AG09309 (cell line): Measurements from ENCODE around the gene ZGPAT.

Experiments used
- DNase-seq: peaks from one replicate; pipeline ENCODE4 v3.0.0-alpha.2; 2010; ENCODE audit warnings: low read depth
- H3K4me3 ChIP-seq: 2 replicates; pipeline ENCODE4 v1.5.1; 2011; ENCODE audit warnings: mild to moderate bottlenecking, low read depth, low read length, moderate library complexity; ENCODE audit not compliant: control insufficient read depth
- TF ChIP-seq, protein P1 (sequence below): IDR thresholded peaks from 2 replicates; pipeline ENCODE4 v1.5.1; 2011; ENCODE audit warnings: mild to moderate bottlenecking, low read depth, low read length, inconsistent platforms; ENCODE audit not compliant: insufficient read depth, control insufficient read depth; ENCODE audit errors: missing control alignments

Gene ZGPAT

GRCh38 chr20:63661959-63662812 is 45.7 kb upstream of the ZGPAT start:
- no peak for DNase-seq
- TF ChIP-seq, protein P1, sequence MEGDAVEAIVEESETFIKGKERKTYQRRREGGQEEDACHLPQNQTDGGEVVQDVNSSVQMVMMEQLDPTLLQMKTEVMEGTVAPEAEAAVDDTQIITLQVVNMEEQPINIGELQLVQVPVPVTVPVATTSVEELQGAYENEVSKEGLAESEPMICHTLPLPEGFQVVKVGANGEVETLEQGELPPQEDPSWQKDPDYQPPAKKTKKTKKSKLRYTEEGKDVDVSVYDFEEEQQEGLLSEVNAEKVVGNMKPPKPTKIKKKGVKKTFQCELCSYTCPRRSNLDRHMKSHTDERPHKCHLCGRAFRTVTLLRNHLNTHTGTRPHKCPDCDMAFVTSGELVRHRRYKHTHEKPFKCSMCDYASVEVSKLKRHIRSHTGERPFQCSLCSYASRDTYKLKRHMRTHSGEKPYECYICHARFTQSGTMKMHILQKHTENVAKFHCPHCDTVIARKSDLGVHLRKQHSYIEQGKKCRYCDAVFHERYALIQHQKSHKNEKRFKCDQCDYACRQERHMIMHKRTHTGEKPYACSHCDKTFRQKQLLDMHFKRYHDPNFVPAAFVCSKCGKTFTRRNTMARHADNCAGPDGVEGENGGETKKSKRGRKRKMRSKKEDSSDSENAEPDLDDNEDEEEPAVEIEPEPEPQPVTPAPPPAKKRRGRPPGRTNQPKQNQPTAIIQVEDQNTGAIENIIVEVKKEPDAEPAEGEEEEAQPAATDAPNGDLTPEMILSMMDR = no peak

DNA sequence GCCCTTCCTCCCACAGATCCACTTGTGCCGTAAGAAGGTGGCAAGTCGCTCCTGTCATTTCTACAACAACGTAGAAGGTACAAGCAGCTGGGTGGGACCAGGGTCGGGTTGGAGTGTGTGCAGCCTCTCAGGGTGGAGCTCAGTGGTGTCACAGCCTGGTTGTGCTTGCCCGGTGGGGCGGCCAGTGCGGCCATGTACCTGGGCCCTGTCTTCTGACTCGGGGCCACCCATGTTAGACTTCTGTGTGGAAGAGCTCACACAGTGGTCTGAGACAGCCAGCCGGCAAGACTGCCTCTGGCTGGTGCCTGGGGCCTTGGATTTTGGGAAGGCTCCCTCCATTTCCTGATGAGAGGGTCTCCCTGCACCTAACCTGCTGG is 45.0 kb upstream of the ZGPAT start:
- no peak overlapping the region for H3K4me3 ChIP-seq
- DNase-seq = no peak
- TF ChIP-seq, protein P1 = no peak

More at GRCh38 chr20:63661959-63662812, 45.7 kb upstream of the ZGPAT start:
- no peak overlapping the region for H3K4me3 ChIP-seq

DNA sequence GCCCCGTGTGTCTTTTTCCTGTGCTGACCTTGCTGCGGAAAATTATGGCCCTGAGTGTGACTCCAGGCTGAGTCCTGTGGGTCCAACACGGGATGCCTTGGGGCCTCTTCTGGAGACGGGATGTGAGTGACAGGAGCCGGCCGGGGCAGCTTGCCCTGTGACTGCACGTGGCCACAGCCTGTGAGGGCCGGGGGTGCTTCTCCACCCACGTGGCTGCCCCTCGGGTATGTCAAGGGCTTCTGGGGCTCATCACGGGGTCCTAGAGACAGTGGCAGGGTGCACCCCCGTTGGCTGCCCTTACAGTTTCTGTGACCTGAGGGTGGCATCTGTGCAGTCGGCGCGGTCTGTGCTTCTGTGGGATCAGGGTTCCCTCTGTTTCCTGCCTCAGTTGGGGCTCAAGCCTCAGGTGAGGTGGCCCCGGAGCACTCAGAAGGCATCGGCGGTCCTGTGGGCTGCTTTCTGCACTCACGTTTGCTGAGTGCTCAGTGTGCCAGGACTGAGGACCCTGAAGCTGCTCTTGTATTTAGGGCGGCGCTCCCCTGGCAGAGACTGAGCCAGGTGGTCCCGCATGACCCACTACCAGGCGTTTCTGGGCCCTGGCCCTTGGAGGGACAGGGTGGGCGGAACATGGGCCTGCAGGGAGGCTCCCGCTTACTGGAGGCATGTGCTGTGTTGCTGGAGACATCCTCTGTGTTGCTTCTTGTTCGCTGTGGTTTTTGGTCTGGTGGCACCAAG is 44.3 kb upstream of the ZGPAT start:
- no peak for DNase-seq
- H3K4me3 ChIP-seq = no peak overlapping the region
- TF ChIP-seq, protein P1 = no peak

DNA sequence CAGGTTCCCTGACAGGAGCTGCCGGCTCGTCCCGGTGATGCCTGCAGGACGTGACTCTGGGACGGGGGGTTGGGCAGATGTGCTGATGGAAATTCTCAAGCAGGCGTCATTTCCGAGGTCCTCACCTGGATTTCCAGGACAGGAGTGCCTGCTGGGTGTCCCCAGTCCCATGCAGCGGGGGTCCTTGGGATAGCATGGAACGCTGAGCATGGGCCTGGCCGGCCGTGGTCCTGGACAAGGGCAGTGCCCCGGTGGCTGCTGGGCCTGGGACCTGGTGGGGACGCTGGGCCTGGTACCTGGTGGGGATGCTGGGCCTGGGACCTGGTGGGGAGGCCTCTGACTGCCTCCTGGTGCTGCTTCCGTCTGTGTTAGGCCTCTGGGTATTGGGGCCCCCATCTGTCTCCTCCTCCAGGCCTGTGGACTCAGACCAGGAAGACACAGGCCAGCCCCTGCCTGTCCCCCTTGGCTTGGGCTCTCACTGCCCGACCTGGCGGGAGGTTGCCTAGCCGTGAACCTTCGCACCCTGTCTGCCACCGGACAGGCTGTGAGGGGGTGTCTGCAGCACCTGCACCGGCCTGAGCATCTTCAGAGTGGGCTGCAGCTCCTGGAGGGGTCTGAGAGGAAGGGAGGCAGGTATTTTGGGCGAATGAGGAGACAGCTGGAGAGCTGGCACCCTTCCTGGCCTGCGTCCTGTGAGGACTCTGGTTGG is 43.5 kb upstream of the ZGPAT start:
- no peak overlapping the region for H3K4me3 ChIP-seq
- TF ChIP-seq, protein P1 = no peak
- DNase-seq = no peak

- DNase-seq = no peak
- H3K4me3 ChIP-seq = no peak overlapping the region
- TF ChIP-seq, protein P1 = no peak
These were observed 42.8 kb upstream of the ZGPAT start for GRCh38 chr20:63664861-63665594.

- TF ChIP-seq, protein P1 = no peak
- DNase-seq = no peak
- no peak overlapping the region for H3K4me3 ChIP-seq
These were observed 42.1 kb upstream of the ZGPAT start for GRCh38 chr20:63665708-63666107.
